Endothelial cell of umbilical vein (primary cell): Measurements from ENCODE around the gene TAF12. TPM values are rescaled to one million over a fixed set of nuclear protein-coding genes. Genes with fewer than 3 reads are reported as not detected.

Experiments used
- BruUV-seq: library from RNA; stranded (reverse); fragments of 400-500 nt; replicated peaks from 2 replicates; lab custom pipeline; 2021; lab: Mats Ljungman, UMichigan
- CTCF ChIA-PET: fragments of 300-600, 350-600 bp; sonication (Branson Sonifier 250); formaldehyde crosslinking; loops from one replicate; lab custom pipeline; 2021; ENCODE audit warnings: antibody characterized with exemption, inconsistent platforms; lab: Charles Lee
- POLR2A ChIA-PET: fragments of 300-600, 350-600 bp; sonication (Branson Sonifier 250); formaldehyde crosslinking; loops from one replicate; lab custom pipeline; 2021; ENCODE audit warnings: antibody characterized with exemption, inconsistent platforms; lab: Charles Lee
- DNase-seq: peaks from one replicate; pipeline ENCODE4 v3.0.0-alpha.2; 2011; ENCODE audit warnings: low read depth, low spot score
- FAIRE-seq: peaks from 2 replicates; lab custom pipeline; 2011; peaks lifted over from hg19 to GRCh38; lab: Jason Lieb, UNC
- H2AFZ ChIP-seq: 2 replicates; pipeline ENCODE4 v1.6.0; 2012; ENCODE audit warnings: low read depth, low read length, control low read depth, inconsistent platforms
- H3K27ac ChIP-seq: 2 replicates; pipeline ENCODE4 v1.5.1; 2011; ENCODE audit warnings: low read depth, mild to moderate bottlenecking, control low read depth, low read length, moderate library complexity; ENCODE audit not compliant: insufficient read depth
- H3K27me3 ChIP-seq, 2 experiments: 2 replicates each; pipeline versions ENCODE4 v1.6.0 to v1.6.1; 2011; ENCODE audit warnings: low read length in 2 of 2, mixed read lengths in 1 of 2; ENCODE audit not compliant: control insufficient read depth in 2 of 2, insufficient read depth in 2 of 2
- H3K36me3 ChIP-seq, 2 experiments: 2 replicates in 1 of 2; 3 replicates in 1 of 2; pipeline ENCODE4 v1.5.1; 2011; ENCODE audit warnings: low read length in 2 of 2, mild to moderate bottlenecking in 1 of 2, moderate library complexity in 1 of 2; ENCODE audit not compliant: control insufficient read depth in 2 of 2, insufficient read depth in 2 of 2; ENCODE audit errors: extremely low read depth in 1 of 2
- H3K4me1 ChIP-seq: 3 replicates; pipeline ENCODE4 v1.5.1; 2011; ENCODE audit warnings: mild to moderate bottlenecking, low read length; ENCODE audit not compliant: control insufficient read depth, insufficient read depth; ENCODE audit errors: extremely low read depth
- H3K4me2 ChIP-seq: 2 replicates; pipeline ENCODE4 v1.6.1; 2011; ENCODE audit warnings: low read length, control low read depth, mixed read lengths; ENCODE audit not compliant: insufficient read depth
- H3K4me3 ChIP-seq, 3 experiments: fragments of 200-600 bp in 1 of 3; sonication (generic), shearing (Covaris generic) in 1 of 3; replicated peaks in 1 of 3; 2 replicates each; pipeline ENCODE4 v1.5.1; 2011 to 2016; ENCODE audit warnings: control low read depth in 3 of 3, low read length in 3 of 3, mild to moderate bottlenecking in 2 of 3, inconsistent platforms in 1 of 3, low read depth in 1 of 3, moderate library complexity in 1 of 3; ENCODE audit not compliant: insufficient read depth in 1 of 3
- H3K79me2 ChIP-seq: 2 replicates; pipeline ENCODE4 v1.6.0; 2012; ENCODE audit warnings: low read length, inconsistent platforms; ENCODE audit not compliant: control insufficient read depth, insufficient read depth
- H3K9ac ChIP-seq: replicated peaks from 2 replicates; pipeline ENCODE3; 2011; ENCODE audit warnings: low read length, control low read depth; ENCODE audit not compliant: insufficient read depth; ENCODE audit errors: extremely low read depth
- H3K9me1 ChIP-seq: replicated peaks from 3 replicates; pipeline ENCODE4 v1.6.0; 2011; ENCODE audit warnings: mild to moderate bottlenecking, low read length; ENCODE audit not compliant: control insufficient read depth, insufficient read depth; ENCODE audit errors: extremely low read depth
- H3K9me3 ChIP-seq: replicated peaks from 2 replicates; pipeline ENCODE4 v1.5.1; 2012; ENCODE audit warnings: low read length, inconsistent platforms; ENCODE audit not compliant: control insufficient read depth, insufficient read depth
- H4K20me1 ChIP-seq: replicated peaks from 2 replicates; pipeline ENCODE3; 2011; ENCODE audit warnings: mild to moderate bottlenecking, low read length; ENCODE audit not compliant: control insufficient read depth, insufficient read depth; ENCODE audit errors: extremely low read depth
- FOS ChIP-seq: IDR thresholded peaks from 2 replicates; pipeline ENCODE4 v1.6.1; 2011; ENCODE audit warnings: mild to moderate bottlenecking, low read length, moderate library complexity, borderline replicate concordance; ENCODE audit not compliant: insufficient read depth
- GATA2 ChIP-seq: IDR thresholded peaks from 2 replicates; pipeline ENCODE4 v1.7.0; 2011; ENCODE audit warnings: low read depth, mild to moderate bottlenecking, moderate library complexity, mixed read lengths, low read length; ENCODE audit not compliant: insufficient read length, insufficient read depth
- dilution Hi-C: fragments of 300-500 bp; cut with MboI; formaldehyde crosslinking; loops from one replicate; pipeline ENCODE4 v1.15.0; 2019; ENCODE audit warnings: low sequenced_read_pairs; ENCODE audit not compliant: extremely low pct_ligation_motif_present
- intact Hi-C: fragments of 100-400 bp; cut with micrococcal nuclease; formaldehyde crosslinking; loops from one replicate; pipeline ENCODE4 v1.10.0; 2022
- polyA plus RNA-seq, 4 experiments: library from polyadenylated mRNA; depleted of rRNA in 3 of 4; stranded (reverse) in 3 of 4; unstranded in 1 of 4; fragments of >200 nt; gene quantifications; 2 replicates each; pipeline versions ENCODE4 v1.2.1 to v1.2.3, GENCODE V29; 2011 to 2012; ENCODE audit warnings: missing spikeins in 1 of 4
- total RNA-seq: library from RNA; stranded (reverse); gene quantifications from 2 replicates; pipeline ENCODE4 v1.2.3, GENCODE V29; 2021
- TF ChIP-seq, protein P1 (sequence below), 2 donors: IDR thresholded peaks; 1 replicate in 1 of 2; 2 replicates in 1 of 2; pipeline ENCODE4 v1.5.1; 2011; ENCODE audit warnings: low read length in 2 of 2, mild to moderate bottlenecking in 2 of 2, moderate library complexity in 2 of 2, control low read depth in 1 of 2, inconsistent platforms in 1 of 2, low read depth in 1 of 2; ENCODE audit not compliant: insufficient read depth in 1 of 2; ENCODE audit errors: extremely low read depth in 1 of 2
- TF ChIP-seq, protein P2 (sequence below): IDR thresholded peaks from 2 replicates; pipeline ENCODE4 v1.6.1; 2011; ENCODE audit not compliant: insufficient read depth, insufficient read length

The TAF12 gene
- total and polyA plus RNA-seq, 2 donors (not counting 3 experiments of a cell fraction or from before 2014, with no cell fraction given), result 17.7 to 18.2 TPM

DNA sequence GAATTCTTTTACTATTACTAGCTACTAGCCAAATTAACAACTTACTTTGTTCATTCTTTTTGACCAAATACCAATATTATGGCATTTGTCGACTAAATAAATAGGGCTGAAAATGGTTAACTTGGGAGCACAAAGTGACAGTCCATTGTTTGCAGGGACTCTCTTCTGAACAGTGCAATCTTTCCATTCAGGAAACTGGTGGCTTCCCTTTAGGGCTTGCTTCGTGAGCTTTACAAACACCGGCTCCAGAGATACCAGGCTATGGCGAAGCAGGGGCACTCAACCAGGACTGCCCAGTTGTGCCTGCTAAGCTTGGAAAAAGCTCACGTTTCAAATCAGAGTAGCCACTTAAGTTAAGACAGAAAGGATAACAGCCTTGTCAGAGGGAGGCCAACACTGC lies 38.5 kb downstream of the TAF12 start:
- Histone ChIP-seq H3K4me1 (peaks cover 8% of the 10 kb centered on the region), H3K27me3 (no peaks in the 10 kb centered on the region), H3K9me1 (no peaks in the 10 kb centered on the region), H4K20me1 (no peaks in the 10 kb centered on the region), H3K9ac (no peak overlapping the region), H3K79me2 (no peaks in the 10 kb centered on the region), H2AFZ (no peak overlapping the region), H3K4me3 (no peak overlapping the region), H3K36me3 (peaks cover 0 to 2% of the 10 kb centered on the region in 2 experiments), H3K9me3 (no peaks in the 10 kb centered on the region), H3K4me2 (no peak overlapping the region), H3K27ac (no peak overlapping the region)
- intact Hi-C loops, result no loop called here
- no peak for TF ChIP-seq GATA2
- DNase-seq (no peak), FAIRE-seq (no peak)
- dilution Hi-C loops, result loop anchor here (25.0 kb wide), 1 partner anchor 342 kb away; the partner anchor contains the start of gene SESN2
- ChIA-PET POLR2A (interaction anchor here (3.1 kb wide), 1 partner anchor 23 kb away, joined by 20 read pairs; no protein-coding TSS in a partner anchor), CTCF (interaction anchor here (1.1 to 6.1 kb wide), 8 partner anchors 10 to 356 kb away, joined by 3 to 192 read pairs (median 34); no protein-coding TSS in a partner anchor)
- BruUV-seq, result no TSS peak

DNA sequence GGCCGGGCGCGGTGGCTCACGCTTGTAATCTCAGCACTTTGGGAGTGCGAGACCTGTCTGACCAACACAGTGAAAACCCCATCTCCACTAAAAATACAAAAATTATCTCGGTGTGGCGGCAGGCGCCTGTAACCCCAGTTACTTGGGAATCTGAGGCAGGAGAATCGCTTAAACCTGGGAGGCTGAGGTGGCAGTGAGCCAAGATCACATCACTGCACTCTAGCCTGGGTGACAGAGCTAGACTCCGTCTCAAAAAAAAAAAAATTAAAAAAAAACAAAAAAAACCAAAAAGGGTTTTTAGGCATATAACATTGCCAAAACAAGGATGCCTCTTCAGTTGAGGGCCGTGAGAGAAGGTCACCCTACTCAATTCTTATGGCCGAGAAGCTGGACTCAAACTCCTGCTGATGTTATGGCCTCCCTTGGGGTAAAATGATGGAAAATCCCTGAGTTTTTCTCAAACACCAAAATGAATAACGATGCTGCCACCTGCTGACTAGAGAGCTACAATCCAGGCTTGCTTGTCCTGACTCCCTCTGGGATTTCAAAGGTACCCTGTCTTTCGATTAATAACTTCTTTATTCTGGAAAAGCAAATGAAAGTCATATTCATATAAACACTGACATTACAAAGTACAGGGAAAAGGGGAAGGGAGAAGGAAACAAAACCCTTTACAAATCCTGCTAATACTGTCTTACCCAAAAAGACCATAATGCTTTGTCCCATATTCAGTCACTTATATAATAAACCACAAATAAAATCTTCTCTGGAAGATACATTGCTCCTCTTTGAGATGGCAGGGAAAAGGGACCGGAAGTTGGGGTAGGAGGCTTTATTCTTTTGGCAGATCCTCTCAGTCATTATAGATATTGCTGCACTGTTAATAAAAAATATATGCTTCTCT lies 40.1 kb downstream of the TAF12 start:
- Histone ChIP-seq H3K4me1 (peaks cover 8% of the 10 kb centered on the region), H3K36me3 (peaks cover 0 to 2% of the 10 kb centered on the region in 2 experiments), H3K9ac (no peak overlapping the region), H3K27me3 (no peaks in the 10 kb centered on the region), H3K27ac (no peak overlapping the region), H3K79me2 (no peaks in the 10 kb centered on the region), H3K4me2 (no peak overlapping the region), H3K9me1 (no peaks in the 10 kb centered on the region), H3K9me3 (no peaks in the 10 kb centered on the region), H2AFZ (no peak overlapping the region), H3K4me3 (no peak overlapping the region), H4K20me1 (no peaks in the 10 kb centered on the region)
- FAIRE-seq (peak; percentile 95), DNase-seq (peak; percentile 72)
- dilution Hi-C loops, result loop anchor here (25.0 kb wide), 1 partner anchor 340 kb away; the partner anchor contains the start of gene SESN2
- CTCF ChIA-PET, result interaction anchor here (0.7 to 6.1 kb wide), 47 partner anchors 8 to 745 kb away, joined by 3 to 192 read pairs (median 5); partner anchors contain the start of genes ATP5IF1, MED18, PHACTR4 and RAB42
- TF ChIP-seq, protein P1, sequence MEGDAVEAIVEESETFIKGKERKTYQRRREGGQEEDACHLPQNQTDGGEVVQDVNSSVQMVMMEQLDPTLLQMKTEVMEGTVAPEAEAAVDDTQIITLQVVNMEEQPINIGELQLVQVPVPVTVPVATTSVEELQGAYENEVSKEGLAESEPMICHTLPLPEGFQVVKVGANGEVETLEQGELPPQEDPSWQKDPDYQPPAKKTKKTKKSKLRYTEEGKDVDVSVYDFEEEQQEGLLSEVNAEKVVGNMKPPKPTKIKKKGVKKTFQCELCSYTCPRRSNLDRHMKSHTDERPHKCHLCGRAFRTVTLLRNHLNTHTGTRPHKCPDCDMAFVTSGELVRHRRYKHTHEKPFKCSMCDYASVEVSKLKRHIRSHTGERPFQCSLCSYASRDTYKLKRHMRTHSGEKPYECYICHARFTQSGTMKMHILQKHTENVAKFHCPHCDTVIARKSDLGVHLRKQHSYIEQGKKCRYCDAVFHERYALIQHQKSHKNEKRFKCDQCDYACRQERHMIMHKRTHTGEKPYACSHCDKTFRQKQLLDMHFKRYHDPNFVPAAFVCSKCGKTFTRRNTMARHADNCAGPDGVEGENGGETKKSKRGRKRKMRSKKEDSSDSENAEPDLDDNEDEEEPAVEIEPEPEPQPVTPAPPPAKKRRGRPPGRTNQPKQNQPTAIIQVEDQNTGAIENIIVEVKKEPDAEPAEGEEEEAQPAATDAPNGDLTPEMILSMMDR (IDR thresholded peaks at IDR 0.05; ENCODE audit: extremely low read depth in 1 of 2, insufficient read depth in 1 of 2, low read depth in 1 of 2, low read length in 2 of 2), result peak; percentile 63 to 64
- TF ChIP-seq, protein P2, sequence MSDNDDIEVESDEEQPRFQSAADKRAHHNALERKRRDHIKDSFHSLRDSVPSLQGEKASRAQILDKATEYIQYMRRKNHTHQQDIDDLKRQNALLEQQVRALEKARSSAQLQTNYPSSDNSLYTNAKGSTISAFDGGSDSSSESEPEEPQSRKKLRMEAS, result no peak
- TF ChIP-seq FOS, result no peak
- intact Hi-C loops, result loop anchor here (1.0 to 2.0 kb wide), 6 partner anchors 50 to 353 kb away; partner anchors contain the start of gene TRNAU1AP
- POLR2A ChIA-PET, result interaction anchor here (1.3 to 3.1 kb wide), 2 partner anchors 21 to 23 kb away, joined by 5 to 20 read pairs; no protein-coding TSS in a partner anchor
- BruUV-seq, result no TSS peak
